Neuronal stem cell (in vitro differentiated cells): ENCODE results near the gene PEX26.
A peak's percentile ranks its signal among the peaks of the same experiment; 100 is the strongest.
"Not testable (repeated sequence)": the region's sequence is repeated elsewhere in the genome, so short reads cannot be mapped to it uniquely, and the experiment has no call there.

ENCODE experiments used
- DNase-seq: peaks from one replicate; pipeline ENCODE4 v3.0.0-alpha.2; 2013; ENCODE audit warnings: low spot score
- H2AFZ ChIP-seq: one replicate; pipeline ENCODE4 v1.6.1; 2013; ENCODE audit warnings: mild to moderate bottlenecking, low read length, inconsistent platforms
- H2AK5ac ChIP-seq: 2 replicates; pipeline ENCODE4 v1.6.1; 2013; ENCODE audit warnings: low read depth, mild to moderate bottlenecking, inconsistent platforms, low read length, moderate library complexity, mixed read lengths
- H2BK120ac ChIP-seq: 2 replicates; pipeline ENCODE4 v1.6.1; 2013; ENCODE audit warnings: low read depth, mild to moderate bottlenecking, inconsistent platforms, low read length, moderate library complexity, mixed read lengths
- H2BK12ac ChIP-seq: one replicate; pipeline ENCODE4 v1.6.1; 2013; ENCODE audit warnings: low read length, inconsistent platforms
- H2BK15ac ChIP-seq: 2 replicates; pipeline ENCODE4 v1.6.1; 2013; ENCODE audit warnings: mild to moderate bottlenecking, low read length, inconsistent platforms, mixed read lengths
- H2BK5ac ChIP-seq: one replicate; pipeline ENCODE4 v1.6.1; 2013; ENCODE audit warnings: inconsistent platforms, mild to moderate bottlenecking, low read length, moderate library complexity
- H3K14ac ChIP-seq: one replicate; pipeline ENCODE4 v1.6.1; 2013; ENCODE audit warnings: low read length, inconsistent platforms
- H3K18ac ChIP-seq: 2 replicates; pipeline ENCODE4 v1.6.1; 2013; ENCODE audit warnings: low read length, inconsistent platforms
- H3K23ac ChIP-seq: 2 replicates; pipeline ENCODE4 v1.6.1; 2013; ENCODE audit warnings: low read depth, mild to moderate bottlenecking, mixed read lengths, low read length, inconsistent platforms; ENCODE audit not compliant: poor library complexity
- H3K27ac ChIP-seq: replicated peaks from 3 replicates; pipeline ENCODE4 v1.5.1; 2013; ENCODE audit warnings: low read length, inconsistent platforms
- H3K27me3 ChIP-seq, 3 experiments: 2 replicates each; pipeline ENCODE4 v1.6.1; 2013; ENCODE audit warnings: low read length in 3 of 3, mild to moderate bottlenecking in 2 of 3, inconsistent platforms in 1 of 3, low read depth in 1 of 3, mixed read lengths in 1 of 3, moderate library complexity in 1 of 3; ENCODE audit not compliant: control insufficient read depth in 3 of 3, insufficient read depth in 3 of 3
- H3K36me3 ChIP-seq, 2 donors: replicated peaks in 1 of 2; 2 replicates each; pipeline ENCODE4 v1.6.1; 2013; ENCODE audit warnings: low read length in 2 of 2; ENCODE audit not compliant: control insufficient read depth in 2 of 2, insufficient read depth in 2 of 2
- H3K4ac ChIP-seq: 2 replicates; pipeline ENCODE4 v1.6.1; 2013; ENCODE audit warnings: inconsistent platforms, mild to moderate bottlenecking, low read length, moderate library complexity
- H3K4me1 ChIP-seq, 2 donors: 1 replicate in 1 of 2; 2 replicates in 1 of 2; pipeline ENCODE4 v1.6.1; 2013; ENCODE audit warnings: low read length in 2 of 2, low read depth in 1 of 2; ENCODE audit not compliant: control insufficient read depth in 2 of 2, insufficient read depth in 1 of 2
- H3K4me2 ChIP-seq: one replicate; pipeline ENCODE4 v1.6.1; 2013; ENCODE audit warnings: mild to moderate bottlenecking, low read length, inconsistent platforms; ENCODE audit not compliant: insufficient read depth, poor library complexity, severe bottlenecking
- H3K4me3 ChIP-seq, 2 donors: 2 replicates each; pipeline ENCODE4 v1.5.1; 2013; ENCODE audit warnings: low read length in 2 of 2, mild to moderate bottlenecking in 2 of 2, inconsistent platforms in 1 of 2, moderate library complexity in 1 of 2
- H3K79me1 ChIP-seq: one replicate; pipeline ENCODE4 v1.6.1; 2013; ENCODE audit warnings: low read depth, mild to moderate bottlenecking, inconsistent platforms, low read length, moderate library complexity
- H3K9ac ChIP-seq: one replicate; pipeline ENCODE4 v1.6.1; 2013; ENCODE audit warnings: mild to moderate bottlenecking, low read depth, low read length, inconsistent platforms; ENCODE audit not compliant: poor library complexity
- H3K9me3 ChIP-seq, 2 donors: replicated peaks in 1 of 2; 2 replicates each; pipeline versions ENCODE3 to v1.6.1; 2013; ENCODE audit warnings: low read length in 2 of 2, mild to moderate bottlenecking in 2 of 2, inconsistent platforms in 1 of 2, low read depth in 1 of 2, mixed read lengths in 1 of 2, moderate library complexity in 1 of 2; ENCODE audit not compliant: control insufficient read depth in 2 of 2, insufficient read depth in 1 of 2
- H4K8ac ChIP-seq: one replicate; pipeline ENCODE4 v1.6.1; 2013; ENCODE audit warnings: low read depth, mild to moderate bottlenecking, inconsistent platforms, low read length, moderate library complexity
- H4K91ac ChIP-seq: one replicate; pipeline ENCODE4 v1.6.1; 2013; ENCODE audit warnings: low read length, low read depth, mild to moderate bottlenecking, inconsistent platforms; ENCODE audit not compliant: poor library complexity
- WGBS, 2 donors: extraction: QIAGEN DNeasy Blood & Tissue Kit; methylation state at CpG; one replicate each; pipeline ENCODE4 v1.1.7; 2013; ENCODE audit warnings: missing lambda C conversion rate in 2 of 2, mixed read lengths in 1 of 2; ENCODE audit not compliant: insufficient read length in 2 of 2, insufficient replicate concordance in 1 of 2; ENCODE audit errors: extremely low coverage in 2 of 2; 5-methylcytosine and 5-hydroxymethylcytosine counted together

PEX26 gene

DNA sequence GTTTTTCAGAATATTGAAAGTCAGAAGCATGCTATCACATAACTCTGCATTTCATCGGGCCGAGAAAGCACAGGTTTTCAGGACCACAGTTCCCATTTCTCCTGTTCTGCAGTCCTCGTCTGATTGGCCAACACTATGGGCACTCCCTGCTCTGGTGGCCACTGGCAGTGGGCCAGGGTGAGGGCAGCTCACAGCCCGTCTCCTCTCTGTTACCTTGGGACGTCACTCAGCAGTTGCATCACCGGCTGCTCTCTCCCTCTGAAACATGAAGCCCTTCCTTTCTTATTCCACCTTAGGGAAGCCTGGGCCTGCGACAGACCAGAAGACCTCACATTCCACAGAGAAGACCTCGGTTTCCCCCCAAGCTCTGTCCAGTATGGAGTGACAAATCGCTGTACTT, 42.0 kb upstream of the PEX26 start:
- no peak overlapping the region for H3K4me2 ChIP-seq
- no peak overlapping the region for H2BK120ac ChIP-seq
- no peaks in the 10 kb centered on the region for H3K79me1 ChIP-seq
- H3K14ac ChIP-seq, result no peak overlapping the region
- H2BK5ac ChIP-seq, result no peak overlapping the region
- no peak overlapping the region for H4K8ac ChIP-seq
- no CpG with 5 or more reads among the region's 9 CpGs for WGBS, 2 donors
- no peak overlapping the region for H2BK15ac ChIP-seq
- H3K4me1 ChIP-seq, result peaks cover 0 to 3% of the 10 kb centered on the region in 2 donors
- H3K4me3 ChIP-seq, result no peak overlapping the region
- no peak for DNase-seq
- no peak overlapping the region for H4K91ac ChIP-seq
- H3K27ac ChIP-seq, result no peak overlapping the region
- no peak overlapping the region for H3K23ac ChIP-seq
- no peak overlapping the region for H2AK5ac ChIP-seq
- H3K18ac ChIP-seq, result peak overlapping the region; percentile 16
- no peak overlapping the region for H2AFZ ChIP-seq
- H3K36me3 ChIP-seq, result no peaks in the 10 kb centered on the region
- H3K9me3 ChIP-seq, result no peaks in the 10 kb centered on the region
- no peak overlapping the region for H2BK12ac ChIP-seq
- peaks cover 0 to 28% (median 0%) of the 10 kb centered on the region in 3 experiments for H3K27me3 ChIP-seq
- H3K9ac ChIP-seq, result no peak overlapping the region
- no peak overlapping the region for H3K4ac ChIP-seq

- H3K4me2 ChIP-seq, result not testable (repeated sequence)
Measured at GRCh38 chr22:18040898-18041297, 36.9 kb upstream of the PEX26 start.

GRCh38 chr22:18042685-18043084, 35.1 kb upstream of the PEX26 start:
- Histone ChIP-seq H3K36me3 (no peaks in the 10 kb centered on the region), H2BK15ac (no peak overlapping the region), H3K4me3 (no peak overlapping the region), H4K8ac (no peak overlapping the region), H3K9me3 (peaks cover 2 to 5% of the 10 kb centered on the region in 2 donors), H3K79me1 (no peaks in the 10 kb centered on the region), H3K4me1 (no peaks in the 10 kb centered on the region), H2BK12ac (no peak overlapping the region), H3K4ac (no peak overlapping the region), H3K27ac (no peak overlapping the region), H3K23ac (no peak overlapping the region), H3K18ac (no peak overlapping the region), H2AFZ (no peak overlapping the region), H3K4me2 (no peak overlapping the region), H4K91ac (no peak overlapping the region), H3K9ac (no peak overlapping the region), H2BK120ac (no peak overlapping the region), H2BK5ac (no peak overlapping the region), H3K27me3 (no peaks in the 10 kb centered on the region), H2AK5ac (no peak overlapping the region), H3K14ac (no peak overlapping the region)
- WGBS, 2 donors, result no CpG with 5 or more reads among the region's 6 CpGs
- no peak for DNase-seq

More at GRCh38 chr22:18040898-18041297, 36.9 kb upstream of the PEX26 start:
- not testable (repeated sequence) for H3K18ac ChIP-seq, H3K27me3 ChIP-seq, H3K79me1 ChIP-seq, H3K4ac ChIP-seq, DNase-seq, H3K36me3 ChIP-seq, H2AFZ ChIP-seq, H4K8ac ChIP-seq, H2BK15ac ChIP-seq, H2BK12ac ChIP-seq, H3K9me3 ChIP-seq, H2BK5ac ChIP-seq, H2BK120ac ChIP-seq, H3K4me3 ChIP-seq, H3K14ac ChIP-seq, H3K27ac ChIP-seq, H2AK5ac ChIP-seq, H4K91ac ChIP-seq, H3K4me1 ChIP-seq, H3K23ac ChIP-seq, H3K9ac ChIP-seq
- no CpG with 5 or more reads among the region's 6 CpGs for WGBS, 2 donors

- Histone ChIP-seq H2BK15ac (no peak overlapping the region), H3K4me2 (no peak overlapping the region), H3K23ac (no peak overlapping the region), H2BK12ac (no peak overlapping the region), H4K91ac (no peak overlapping the region), H3K36me3 (no peaks in the 10 kb centered on the region), H2AK5ac (no peak overlapping the region), H2BK120ac (no peak overlapping the region), H3K4me1 (peaks cover 0 to 2% of the 10 kb centered on the region in 2 donors), H3K4me3 (no peak overlapping the region), H3K27ac (no peak overlapping the region), H4K8ac (no peak overlapping the region), H3K4ac (no peak overlapping the region), H2BK5ac (no peak overlapping the region), H3K9me3 (peaks cover 2 to 5% of the 10 kb centered on the region in 2 donors), H3K9ac (no peak overlapping the region), H3K14ac (no peak overlapping the region), H3K18ac (no peak overlapping the region), H3K79me1 (no peaks in the 10 kb centered on the region), H3K27me3 (no peaks in the 10 kb centered on the region), H2AFZ (peak overlapping the region; percentile 15)
- DNase-seq, result no peak
- WGBS, 2 donors, result no CpG with 5 or more reads among the region's 11 CpGs
Measured at GRCh38 chr22:18044548-18045271, 33.1 kb upstream of the PEX26 start.
